Measurements from ENCODE around the gene ZNF445. TPM values are rescaled to one million over a fixed set of nuclear protein-coding genes. Genes with fewer than 3 reads are reported as not detected.

The ZNF445 gene
- total and polyA plus RNA-seq, 2 of the 8 experiments (the other 6 are each of a cell fraction or from before 2014, with no cell fraction given) = 3.3 to 26.3 TPM

DNA sequence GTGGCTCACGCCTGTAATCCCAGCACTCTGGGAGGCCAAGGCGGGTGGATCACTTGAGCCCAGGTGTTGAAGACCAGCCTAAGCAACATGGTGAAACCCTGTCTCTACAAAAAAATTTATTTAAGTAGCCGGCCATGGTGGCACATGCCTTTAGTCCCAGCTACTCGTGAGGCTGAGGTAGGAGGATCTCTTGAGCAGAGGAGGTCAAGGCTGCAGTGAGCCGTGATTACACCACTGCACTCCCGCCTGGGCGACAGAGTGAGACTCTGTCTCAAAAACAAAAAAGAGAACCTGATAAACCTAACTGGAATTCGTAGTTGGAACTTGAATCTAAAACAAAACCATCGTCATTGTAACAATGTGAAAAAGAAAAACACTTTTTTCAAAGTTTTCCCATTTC lies 81.8 kb downstream of the ZNF445 start:
- H4K8ac ChIP-seq (ENCODE audit: extremely low read depth, insufficient read depth, low read length) = no peak overlapping the region
- no peak overlapping the region for H2BK5ac ChIP-seq (ENCODE audit: low read depth, low read length)
- POLR2A ChIA-PET (ENCODE audit: partially characterized antibody) = no interaction called here

More for the DNA sequence above, 81.8 kb downstream of the ZNF445 start:
- Histone ChIP-seq H3K4me3 (ENCODE audit: extremely low read depth in 1 of 4, insufficient read depth in 2 of 4, low read depth in 3 of 4, low read length in 4 of 4) (no peak overlapping the region), H3K4me2 (ENCODE audit: insufficient read depth in 1 of 2, low read depth in 2 of 2, low read length in 2 of 2) (no peak overlapping the region), H3K79me2 (ENCODE audit: control insufficient read depth in 1 of 2, insufficient read depth in 2 of 2, low read length in 2 of 2) (no peaks in the 10 kb centered on the region), H3K4me1 (replicated peaks in 1 of 4; ENCODE audit: control insufficient read depth in 3 of 4, insufficient read depth in 4 of 4, low read length in 3 of 4) (no peaks in the 10 kb centered on the region), H3K56ac (replicated peaks; ENCODE audit: insufficient read length, low read depth, low read length) (no peak overlapping the region), H2AK5ac (ENCODE audit: low read depth, low read length) (no peak overlapping the region), H3K18ac (ENCODE audit: extremely low read depth, low read length) (no peak overlapping the region), H3K9ac (replicated peaks in 1 of 4; ENCODE audit: extremely low read depth in 1 of 4, low read depth in 3 of 4, low read length in 3 of 4) (no peak overlapping the region), H3K36me3 (ENCODE audit: control insufficient read depth in 2 of 4, insufficient read depth in 4 of 4, low read length in 3 of 4) (no peaks in the 10 kb centered on the region; a peak in 1 of 8 replicates), H3K23me2 (ENCODE audit: low read depth, low read length) (no peaks in the 10 kb centered on the region), H3K79me1 (ENCODE audit: low read depth, low read length) (no peaks in the 10 kb centered on the region), H2BK120ac (replicated peaks; ENCODE audit: low read depth, low read length) (no peak overlapping the region), H3K27me3 (replicated peaks in 1 of 4; ENCODE audit: control insufficient read depth in 3 of 4, extremely low read depth in 1 of 4, insufficient read depth in 3 of 4, low read length in 3 of 4) (no peaks in the 10 kb centered on the region), H3K27ac (ENCODE audit: low read depth, low read length) (no peak overlapping the region), H4K91ac (replicated peaks; ENCODE audit: insufficient read length, low read length) (no peak overlapping the region), H2AFZ (ENCODE audit: low read length) (no peak overlapping the region), H2BK12ac (ENCODE audit: low read depth, low read length) (no peak overlapping the region), H4K20me1 (replicated peaks in 1 of 2; ENCODE audit: control insufficient read depth in 1 of 2, insufficient read depth in 2 of 2, low read length in 2 of 2) (peaks cover 0 to 2% of the 10 kb centered on the region in 2 experiments), H3K9me3 (ENCODE audit: insufficient read depth in 2 of 2, low read depth in 1 of 2, low read length in 1 of 2) (no peaks in the 10 kb centered on the region), H2BK15ac (ENCODE audit: low read length) (no peak overlapping the region), H2BK20ac (ENCODE audit: low read length) (no peak overlapping the region), H3K23ac (ENCODE audit: insufficient read length) (no peak overlapping the region), H4K5ac (ENCODE audit: insufficient read length, low read depth, low read length) (no peak overlapping the region), H3K4ac (replicated peaks; ENCODE audit: insufficient read length, low read depth, low read length) (no peak overlapping the region), H3K14ac (ENCODE audit: insufficient read length) (no peak overlapping the region)
- no peak for FAIRE-seq
- WGBS, 2 experiments (ENCODE audit: extremely low coverage in 1 of 2, insufficient coverage in 1 of 2, insufficient read length in 1 of 2, insufficient replicate concordance in 2 of 2, low coverage in 1 of 2, low lambda C conversion rate in 2 of 2, missing lambda C conversion rate in 1 of 2) = 86% methylated on average over 9 of the region's 9 CpGs; no CpG with 5 or more reads in 1 of the 2 experiments
- CTCF ChIA-PET (ENCODE audit: partially characterized antibody) = no interaction called here
- TF ChIP-seq ASH2L (IDR thresholded peaks at IDR 0.05; ENCODE audit: low read length) (no peak), CREB1 (IDR thresholded peaks at IDR 0.05) (no peak), CHD2 (IDR thresholded peaks at IDR 0.05; ENCODE audit: low read length) (no peak), KDM4A (IDR thresholded peaks at IDR 0.05; ENCODE audit: low read depth, low read length, severe bottlenecking) (no peak), ZNF274 (IDR thresholded peaks at IDR 0.05; ENCODE audit: borderline replicate concordance, extremely low read depth, low read length) (no peak), EZH2 (IDR thresholded peaks at IDR 0.05; ENCODE audit: low read depth, low read length, severe bottlenecking) (no peak), RBBP5 (IDR thresholded peaks at IDR 0.05; ENCODE audit: borderline replicate concordance, low read depth, low read length) (no peak), SUZ12 (IDR thresholded peaks at IDR 0.05; ENCODE audit: low read length) (no peak), FOSL1 (IDR thresholded peaks at IDR 0.05; ENCODE audit: insufficient read depth, low read depth, low read length) (no peak), SIX5 (IDR thresholded peaks at IDR 0.05; ENCODE audit: low read depth, low read length) (no peak)
- DNase-seq (ENCODE audit: low read depth in 1 of 2, low spot score in 2 of 2) = no peak
